Left ventricle myocardium inferior (tissue), 1 donor: ENCODE data around the gene GOLGA7B. TPM values are rescaled to one million over a fixed set of nuclear protein-coding genes. Genes with fewer than 3 reads are reported as not detected.
A peak's percentile ranks its signal among the peaks of the same experiment; 100 is the strongest.

Experiments
- DNase-seq: peaks from one replicate; pipeline ENCODE4 v3.0.0-alpha.2; 2020
- H3K27ac ChIP-seq: fragments of 200-600 bp; replicated peaks from 2 replicates; pipeline ENCODE4 v1.8.0; 2021
- H3K27me3 ChIP-seq: fragments of 200-600 bp; 2 replicates; pipeline ENCODE4 v1.8.0; 2021; ENCODE audit warnings: low read depth
- H3K36me3 ChIP-seq: fragments of 200-600 bp; 2 replicates; pipeline ENCODE4 v1.8.0; 2021
- H3K4me1 ChIP-seq: fragments of 200-600 bp; 2 replicates; pipeline ENCODE4 v1.8.0; 2021
- H3K4me3 ChIP-seq: fragments of 200-600 bp; 2 replicates; pipeline ENCODE4 v1.8.0; 2021; ENCODE audit warnings: mild to moderate bottlenecking, moderate library complexity
- H3K9me3 ChIP-seq: fragments of 200-600 bp; replicated peaks from 2 replicates; pipeline ENCODE4 v1.8.0; 2021
- intact Hi-C: fragments of 100-400 bp; cut with micrococcal nuclease; formaldehyde crosslinking; loops from one replicate; pipeline ENCODE4 v1.11.0; 2022
- total RNA-seq: library from RNA; stranded (reverse); fragmentation: NEBNext Ultra II Directional; extraction: Animal tissue kit (Norgen Biotek cat#: 25700); gene quantifications from one replicate; pipeline ENCODE4 v1.2.1, GENCODE V29; 2021
- TF ChIP-seq, protein P1 (sequence below): fragments of 200-600 bp; IDR thresholded peaks from 2 replicates; pipeline ENCODE4 v1.8.0; 2021; ENCODE audit warnings: antibody characterized with exemption, mild to moderate bottlenecking, borderline replicate concordance
- donor health status: DM: no; HTN: yes; CAD: no; lungs with severe emphysema.

The GOLGA7B gene
- total RNA-seq, 1 donor from 2014 or later, result 0.60 TPM

GRCh38 chr10:97914171-97914836 is 64.7 kb downstream of the GOLGA7B start:
- Histone ChIP-seq H3K27me3 (peaks cover 5% of the 10 kb centered on the region), H3K27ac (no peak overlapping the region), H3K4me1 (peaks cover 30% of the 10 kb centered on the region), H3K4me3 (peak overlapping the region; percentile 7), H3K36me3 (no peaks in the 10 kb centered on the region), H3K9me3 (no peaks in the 10 kb centered on the region)
- TF ChIP-seq, protein P1, sequence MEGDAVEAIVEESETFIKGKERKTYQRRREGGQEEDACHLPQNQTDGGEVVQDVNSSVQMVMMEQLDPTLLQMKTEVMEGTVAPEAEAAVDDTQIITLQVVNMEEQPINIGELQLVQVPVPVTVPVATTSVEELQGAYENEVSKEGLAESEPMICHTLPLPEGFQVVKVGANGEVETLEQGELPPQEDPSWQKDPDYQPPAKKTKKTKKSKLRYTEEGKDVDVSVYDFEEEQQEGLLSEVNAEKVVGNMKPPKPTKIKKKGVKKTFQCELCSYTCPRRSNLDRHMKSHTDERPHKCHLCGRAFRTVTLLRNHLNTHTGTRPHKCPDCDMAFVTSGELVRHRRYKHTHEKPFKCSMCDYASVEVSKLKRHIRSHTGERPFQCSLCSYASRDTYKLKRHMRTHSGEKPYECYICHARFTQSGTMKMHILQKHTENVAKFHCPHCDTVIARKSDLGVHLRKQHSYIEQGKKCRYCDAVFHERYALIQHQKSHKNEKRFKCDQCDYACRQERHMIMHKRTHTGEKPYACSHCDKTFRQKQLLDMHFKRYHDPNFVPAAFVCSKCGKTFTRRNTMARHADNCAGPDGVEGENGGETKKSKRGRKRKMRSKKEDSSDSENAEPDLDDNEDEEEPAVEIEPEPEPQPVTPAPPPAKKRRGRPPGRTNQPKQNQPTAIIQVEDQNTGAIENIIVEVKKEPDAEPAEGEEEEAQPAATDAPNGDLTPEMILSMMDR, result no peak
- intact Hi-C loops, result loop anchor here (5.0 kb wide), 1 partner anchor 128 kb away; no protein-coding TSS in a partner anchor
- DNase-seq, result no peak

GRCh38 chr10:97914837-97915211 is 65.2 kb downstream of the GOLGA7B start:
- Histone ChIP-seq H3K27me3 (peaks cover 5% of the 10 kb centered on the region), H3K36me3 (no peaks in the 10 kb centered on the region), H3K27ac (no peak overlapping the region), H3K4me3 (peak overlapping the region; percentile 7), H3K4me1 (peaks cover 30% of the 10 kb centered on the region), H3K9me3 (no peaks in the 10 kb centered on the region)
- DNase-seq, result peak; percentile 67
- TF ChIP-seq, protein P1, result peak; percentile 94
- intact Hi-C loops, result loop anchor here (5.0 kb wide), 1 partner anchor 127 kb away; no protein-coding TSS in a partner anchor

- Histone ChIP-seq H3K4me3 (no peak overlapping the region), H3K27ac (no peak overlapping the region), H3K27me3 (peaks cover 5% of the 10 kb centered on the region), H3K4me1 (peaks cover 30% of the 10 kb centered on the region), H3K36me3 (no peaks in the 10 kb centered on the region), H3K9me3 (no peaks in the 10 kb centered on the region)
- TF ChIP-seq, protein P1, result no peak
- no peak for DNase-seq
- intact Hi-C loops, result no loop called here
These were observed 65.9 kb downstream of the GOLGA7B start for GRCh38 chr10:97915346-97916131.

GRCh38 chr10:97916586-97916985 is 66.9 kb downstream of the GOLGA7B start:
- Histone ChIP-seq H3K27me3 (peaks cover 7% of the 10 kb centered on the region), H3K36me3 (no peaks in the 10 kb centered on the region), H3K27ac (peak overlapping the region; percentile 36), H3K4me1 (peaks cover 38% of the 10 kb centered on the region), H3K4me3 (no peak overlapping the region), H3K9me3 (no peaks in the 10 kb centered on the region)
- no peak for DNase-seq
- intact Hi-C loops, result no loop called here
- TF ChIP-seq, protein P1, result no peak

- TF ChIP-seq, protein P1, result no peak
- DNase-seq, result no peak
- peaks cover 51% of the 10 kb centered on the region for H3K4me1 ChIP-seq
- no peaks in the 10 kb centered on the region for H3K36me3 ChIP-seq
- H3K27me3 ChIP-seq, result peaks cover 31% of the 10 kb centered on the region
- no peak overlapping the region for H3K27ac ChIP-seq
- intact Hi-C loops, result no loop called here
- H3K4me3 ChIP-seq, result no peak overlapping the region
- no peaks in the 10 kb centered on the region for H3K9me3 ChIP-seq
These were observed 69.4 kb downstream of the GOLGA7B start for GRCh38 chr10:97919012-97919411.
